Right ventricle myocardium inferior (tissue), 1 donor: Measurements from ENCODE around the gene TOMM70. TPM values are rescaled to one million over a fixed set of nuclear protein-coding genes. Genes with fewer than 3 reads are reported as not detected.
"Not testable (repeated sequence)": the region's sequence is repeated elsewhere in the genome, so short reads cannot be mapped to it uniquely, and the experiment has no call there.

Experiments
- ATAC-seq: fragments of 200-7000 bp; cut with Tn5 transposase; one replicate; pipeline ENCODE4 v1.9.1; 2020; ENCODE audit warnings: mild to moderate bottlenecking, moderate library complexity
- DNase-seq: peaks from one replicate; pipeline ENCODE4 v3.0.0; 2021; ENCODE audit errors: missing footprints
- intact Hi-C: fragments of 100-400 bp; cut with DNase I; formaldehyde crosslinking; loops from one replicate; pipeline ENCODE4 v1.11.0; 2022
- long read RNA-seq: library from polyadenylated mRNA; unstranded; transcript quantifications from one replicate; pipeline ENCODE4 v2.0.0, GENCODE V29; 2021
- total RNA-seq: library from RNA; stranded (reverse); fragmentation: NEBNext Ultra II Directional; extraction: Animal tissue kit (Norgen Biotek cat#: 25700); gene quantifications from one replicate; pipeline ENCODE4 v1.2.1, GENCODE V29; 2021
- donor health status: DM: no; HTN: yes; CAD: no; lungs with severe emphysema.

Gene TOMM70
- total RNA-seq: 65.9 TPM
- long read RNA-seq, full-length matches to known transcripts: 90 of 96 reads
- long read RNA-seq, partial matches to known transcripts: 6 of 96 reads
- long read RNA-seq, other reads (novel, unspliced or antisense): 0 of 96 reads

GRCh38 chr3:100400780-100401673, at the start of gene TOMM70, which contains the start of gene LNP1:
Gene TOMM70, minus strand, starts transcription at chr3:100401089. Its CDS starts 140 bp downstream, at chr3:100400949.
Gene LNP1, plus strand, starts transcription at chr3:100401539. Its CDS starts 28,191 bp downstream, at chr3:100429730.
- intact Hi-C loops: loop anchor here (5.0 kb wide), 3 partner anchors 91 to 584 kb away; partner anchors contain the start of genes CMSS1 and TMEM45A
- ATAC-seq (peak; percentile 98), DNase-seq (peak; percentile 99)

- intact Hi-C loops: no loop called here
- ATAC-seq: no peak
- no peak for DNase-seq
These were observed 48.3 kb upstream of the TOMM70 start for GRCh38 chr3:100449214-100449613.

GRCh38 chr3:100448079-100448478, 47.2 kb upstream of the TOMM70 start:
- no peak for ATAC-seq
- DNase-seq: no peak
- intact Hi-C loops: no loop called here

- intact Hi-C loops, DNase-seq, ATAC-seq: not testable (repeated sequence)
These were observed 46.2 kb upstream of the TOMM70 start for GRCh38 chr3:100447067-100447466.

GRCh38 chr3:100443690-100444089, 42.8 kb upstream of the TOMM70 start:
- DNase-seq (no peak), ATAC-seq (no peak)
- intact Hi-C loops: no loop called here

GRCh38 chr3:100440895-100441294, 40.0 kb upstream of the TOMM70 start:
- ATAC-seq (no peak), DNase-seq (no peak)
- intact Hi-C loops: no loop called here

GRCh38 chr3:100438623-100438974, 37.7 kb upstream of the TOMM70 start:
- intact Hi-C loops: no loop called here
- no peak for DNase-seq
- no peak for ATAC-seq

- intact Hi-C loops: no loop called here
- no peak for ATAC-seq
These were observed 37.1 kb upstream of the TOMM70 start for GRCh38 chr3:100437721-100438622.

DNA sequence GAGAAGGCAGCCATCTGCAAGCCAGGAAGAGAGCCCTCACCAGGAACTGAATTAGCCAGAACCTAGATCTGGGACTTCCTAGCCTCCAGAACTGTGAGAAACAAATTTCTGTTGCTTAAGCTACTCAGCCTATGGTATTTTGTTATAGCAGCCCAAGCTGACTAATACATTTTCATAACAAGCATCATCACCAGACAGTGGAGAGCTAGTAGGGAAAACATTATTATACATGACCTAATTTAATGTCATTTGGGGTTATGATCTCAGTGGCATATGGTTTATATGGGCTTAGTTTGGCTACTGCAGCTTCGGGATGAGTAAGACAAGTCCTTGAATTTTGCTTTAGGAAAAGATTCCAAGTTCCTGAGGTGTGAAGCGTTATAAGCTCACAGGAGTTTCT, 36.1 kb upstream of the TOMM70 start:
- DNase-seq (no peak), ATAC-seq (no peak)
- intact Hi-C loops: no loop called here

More at GRCh38 chr3:100437721-100438622, 37.1 kb upstream of the TOMM70 start:
- no peak for DNase-seq

DNA sequence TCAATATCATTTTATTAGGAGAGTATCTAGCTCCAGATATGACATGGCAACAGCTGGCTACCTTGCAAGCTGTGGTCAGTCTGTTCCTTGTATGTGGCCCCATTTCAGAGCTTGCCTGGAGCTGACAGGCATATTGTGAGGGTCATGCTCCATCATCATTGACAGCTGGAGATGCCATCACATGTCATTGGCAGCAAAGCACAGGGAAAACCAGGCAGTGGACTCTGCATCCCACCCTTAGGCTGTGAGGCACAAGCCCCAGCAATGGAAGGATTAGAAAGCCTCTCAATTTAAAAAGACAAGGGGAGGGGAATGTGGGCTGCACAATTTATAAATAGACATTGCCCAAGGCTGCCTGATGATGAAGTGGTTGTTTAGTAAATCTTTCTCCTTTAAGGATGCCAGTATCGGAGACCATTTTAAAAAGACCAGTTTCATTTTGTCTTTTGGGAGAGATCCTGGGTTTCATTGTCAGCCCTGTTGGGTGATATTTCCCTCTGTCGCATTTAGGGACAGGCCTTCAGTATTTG, 28.4 kb upstream of the TOMM70 start:
- intact Hi-C loops: no loop called here
- no peak for DNase-seq
- no peak for ATAC-seq

DNA sequence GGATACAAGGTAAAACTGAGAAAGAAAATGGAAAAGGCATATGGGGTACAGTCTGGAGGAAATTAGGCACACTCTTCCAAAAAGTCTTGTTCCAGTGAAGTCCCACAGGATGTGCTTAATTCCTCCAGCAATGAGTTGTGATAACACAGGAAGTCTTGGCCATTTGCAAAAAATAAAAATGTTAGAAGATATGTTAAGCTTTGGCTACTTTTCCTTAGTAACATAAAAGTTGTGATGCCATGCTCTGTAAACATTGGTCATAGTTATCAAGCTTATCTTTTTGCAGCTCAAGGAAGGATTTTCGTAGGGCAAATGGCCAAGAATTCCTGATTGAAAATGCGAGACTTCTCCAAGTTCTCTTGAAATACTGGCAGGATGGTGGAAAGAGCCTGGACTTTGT, 26.8 kb upstream of the TOMM70 start:
- DNase-seq: no peak
- peak; percentile 46 for ATAC-seq
- intact Hi-C loops: no loop called here

DNA sequence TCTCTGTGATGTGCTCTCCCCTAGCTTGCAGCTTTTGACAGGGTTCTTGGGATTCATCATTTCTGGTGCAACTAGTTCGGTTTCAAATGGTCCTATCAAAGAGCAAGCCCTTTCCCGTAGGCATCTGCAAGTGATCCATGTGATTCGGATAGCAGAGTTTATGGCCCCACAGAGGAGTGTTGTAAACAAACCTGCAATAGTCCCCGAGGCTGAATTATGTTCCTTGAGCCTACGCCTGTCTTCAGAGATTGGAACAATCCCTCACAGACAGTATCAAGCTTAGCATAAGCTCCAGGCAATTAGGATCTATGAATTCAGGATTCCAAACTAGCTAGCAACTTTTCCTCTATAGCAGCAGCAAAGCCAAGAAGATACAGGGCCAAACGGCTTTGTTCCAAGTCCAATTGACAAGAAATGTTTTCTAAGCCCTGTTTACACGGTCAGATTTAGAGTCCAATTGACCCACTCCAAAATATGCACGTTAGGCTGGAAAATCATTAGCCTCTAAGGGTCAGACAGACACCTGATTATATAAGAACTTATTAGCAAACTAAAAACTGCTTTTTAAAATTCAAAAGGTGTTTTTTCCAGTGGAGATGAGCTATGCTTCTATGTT, 25.3 kb upstream of the TOMM70 start:
- ATAC-seq (no peak), DNase-seq (no peak)
- intact Hi-C loops: no loop called here

- ATAC-seq: no peak
- intact Hi-C loops: no loop called here
- no peak for DNase-seq
These were observed 24.4 kb upstream of the TOMM70 start for GRCh38 chr3:100425316-100425715.

- ATAC-seq: no peak
- no peak for DNase-seq
- intact Hi-C loops: no loop called here
These were observed 23.4 kb upstream of the TOMM70 start for GRCh38 chr3:100424261-100424660.

DNA sequence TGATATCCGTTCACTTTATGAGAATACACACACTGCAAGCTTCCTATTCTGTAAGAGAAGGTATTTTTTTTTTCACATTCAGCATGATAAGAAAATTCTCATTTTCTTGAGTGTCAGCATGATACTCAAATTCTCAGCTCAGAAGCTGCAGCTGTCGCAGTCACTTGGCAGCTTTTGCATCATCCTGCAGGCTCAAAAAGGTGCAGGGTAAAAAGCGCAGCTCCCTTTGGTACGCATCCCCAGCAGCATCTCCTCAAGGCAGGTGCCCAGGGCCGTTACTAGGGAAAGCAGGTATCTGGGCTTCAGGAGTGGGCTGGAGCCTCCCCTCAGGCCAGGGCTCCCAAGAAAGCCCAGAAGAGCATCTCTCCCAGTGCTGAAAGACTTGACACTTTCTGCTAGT, 22.7 kb upstream of the TOMM70 start:
- intact Hi-C loops: no loop called here
- ATAC-seq (no peak), DNase-seq (no peak)

GRCh38 chr3:100420885-100421284, 20.0 kb upstream of the TOMM70 start:
- intact Hi-C loops: no loop called here
- DNase-seq (no peak), ATAC-seq (no peak)

GRCh38 chr3:100419406-100419805, 18.5 kb upstream of the TOMM70 start:
- intact Hi-C loops: no loop called here

GRCh38 chr3:100416863-100417262, 16.0 kb upstream of the TOMM70 start:
- intact Hi-C loops: no loop called here

More at GRCh38 chr3:100419406-100419805, 18.5 kb upstream of the TOMM70 start:
- ATAC-seq: no peak
- no peak for DNase-seq

GRCh38 chr3:100416176-100416575, 15.3 kb upstream of the TOMM70 start:
- intact Hi-C loops: no loop called here
- no peak for ATAC-seq
- no peak for DNase-seq

More at GRCh38 chr3:100416863-100417262, 16.0 kb upstream of the TOMM70 start:
- DNase-seq: no peak
- ATAC-seq: no peak
